HG03571 (cell line): ENCODE results near the gene PTPRD.

Experiments used
- ATAC-seq: cut with Tn5 transposase; IDR thresholded peaks from one replicate; pipeline ENCODE4 v1.9.1; 2021; ENCODE audit not compliant: unreplicated experiment

Gene PTPRD

GRCh38 chr9:9917400-9917799, 695.4 kb downstream of the PTPRD start:
- no peak for ATAC-seq

GRCh38 chr9:9914174-9914573, 698.6 kb downstream of the PTPRD start:
- no peak for ATAC-seq

GRCh38 chr9:9913276-9913832, 699.4 kb downstream of the PTPRD start:
- ATAC-seq: no peak

GRCh38 chr9:9912459-9912858, 700.3 kb downstream of the PTPRD start:
- no peak for ATAC-seq

- no peak for ATAC-seq
Measured at GRCh38 chr9:9905736-9906135, 707.1 kb downstream of the PTPRD start.

- no peak for ATAC-seq
Measured at GRCh38 chr9:9904041-9904440, 708.8 kb downstream of the PTPRD start.

GRCh38 chr9:9901624-9902023, 711.2 kb downstream of the PTPRD start:
- ATAC-seq: no peak

GRCh38 chr9:9893837-9894236, 719.0 kb downstream of the PTPRD start:
- ATAC-seq: no peak

- ATAC-seq: no peak
Measured at GRCh38 chr9:9892217-9892616, 720.6 kb downstream of the PTPRD start.

GRCh38 chr9:9881692-9882091, 731.1 kb downstream of the PTPRD start:
- ATAC-seq: no peak

GRCh38 chr9:9874270-9874669, 738.5 kb downstream of the PTPRD start:
- ATAC-seq: no peak

GRCh38 chr9:9862235-9862810, 750.5 kb downstream of the PTPRD start:
- ATAC-seq: no peak

- no peak for ATAC-seq
Measured at GRCh38 chr9:9855177-9856078, 757.4 kb downstream of the PTPRD start.

- ATAC-seq: no peak
Measured at GRCh38 chr9:9847750-9848149, 765.1 kb downstream of the PTPRD start.

GRCh38 chr9:9846557-9846956, 766.2 kb downstream of the PTPRD start:
- peak; percentile 72 for ATAC-seq

- ATAC-seq: no peak
Measured at GRCh38 chr9:9820436-9820835, 792.4 kb downstream of the PTPRD start.

- ATAC-seq: no peak
Measured at GRCh38 chr9:9819886-9820285, 792.9 kb downstream of the PTPRD start.

GRCh38 chr9:9817176-9817575, 795.6 kb downstream of the PTPRD start:
- peak; percentile 72 for ATAC-seq

- ATAC-seq: no peak
Measured at GRCh38 chr9:9804109-9804508, 808.7 kb downstream of the PTPRD start.

- no peak for ATAC-seq
Measured at GRCh38 chr9:9799287-9799686, 813.5 kb downstream of the PTPRD start.

- peak; percentile 79 for ATAC-seq
Measured at GRCh38 chr9:9792144-9792857, 820.5 kb downstream of the PTPRD start.

GRCh38 chr9:9791611-9792010, 821.2 kb downstream of the PTPRD start:
- ATAC-seq: no peak
